Activated T-helper 17 cell treated with anti-CD3 and anti-CD28 coated beads, Interleukin-2, amount 50 U/mL, for 72 hours (primary cell): ENCODE data around the gene ABCC11. TPM values are rescaled to one million over a fixed set of nuclear protein-coding genes. Genes with fewer than 3 reads are reported as not detected.

ENCODE experiments used
- ATAC-seq: fragments of 150-1000 bp; cut with Tn5 transposase; replicated peaks from 2 replicates; pipeline ENCODE4 v1.10.0; 2021; ENCODE audit warnings: mild to moderate bottlenecking, moderate library complexity
- H3K27ac Mint-ChIP-seq: one replicate; pipeline ENCODE4 v1.8.0; 2022; ENCODE audit warnings: mixed read lengths
- H3K27me3 Mint-ChIP-seq: one replicate; pipeline ENCODE4 v1.8.0; 2022; ENCODE audit warnings: mixed read lengths
- H3K36me3 Mint-ChIP-seq: one replicate; pipeline ENCODE4 v1.8.0; 2022; ENCODE audit warnings: low read depth, mild to moderate bottlenecking, mixed read lengths
- H3K4me1 Mint-ChIP-seq: one replicate; pipeline ENCODE4 v1.8.0; 2022; ENCODE audit warnings: mixed read lengths
- H3K4me3 Mint-ChIP-seq: one replicate; pipeline ENCODE4 v1.8.0; 2022; ENCODE audit warnings: mild to moderate bottlenecking, mixed read lengths
- H3K9me3 Mint-ChIP-seq: one replicate; pipeline ENCODE4 v1.8.0; 2022; ENCODE audit warnings: mixed read lengths
- total RNA-seq, 2 donors: library from RNA; stranded (reverse); gene quantifications; one replicate each; pipeline ENCODE4 v1.2.3, GENCODE V29; 2022

The ABCC11 gene
- total RNA-seq, 2 donors from 2014 or later: 0.19 to 0.24 TPM

DNA sequence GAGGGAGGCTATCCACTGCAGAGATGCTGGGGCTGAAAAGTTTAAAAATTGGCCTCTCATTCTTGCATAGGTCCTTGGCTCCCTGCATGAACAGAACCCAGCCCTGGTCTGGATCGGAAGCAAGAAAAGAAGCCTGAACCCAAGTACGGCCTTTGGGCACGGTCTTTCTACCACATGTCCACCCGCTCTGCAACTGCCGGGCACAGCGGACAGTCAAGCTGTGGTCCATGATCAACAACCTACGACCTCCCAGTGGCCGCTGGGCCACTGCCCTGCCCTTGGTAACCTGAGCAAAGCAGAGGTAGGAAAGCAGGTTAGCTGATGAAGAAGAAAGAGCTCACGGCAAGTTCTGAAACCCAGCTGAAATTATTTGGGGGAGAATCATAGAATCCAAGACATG, 95.1 kb downstream of the ABCC11 start:
- no peak overlapping the region for H3K4me3 Mint-ChIP-seq
- H3K27ac Mint-ChIP-seq: no peak overlapping the region
- no peaks in the 10 kb centered on the region for H3K9me3 Mint-ChIP-seq
- ATAC-seq: no peak
- no peaks in the 10 kb centered on the region for H3K36me3 Mint-ChIP-seq
- peaks cover 5% of the 10 kb centered on the region for H3K4me1 Mint-ChIP-seq
- H3K27me3 Mint-ChIP-seq: no peaks in the 10 kb centered on the region

DNA sequence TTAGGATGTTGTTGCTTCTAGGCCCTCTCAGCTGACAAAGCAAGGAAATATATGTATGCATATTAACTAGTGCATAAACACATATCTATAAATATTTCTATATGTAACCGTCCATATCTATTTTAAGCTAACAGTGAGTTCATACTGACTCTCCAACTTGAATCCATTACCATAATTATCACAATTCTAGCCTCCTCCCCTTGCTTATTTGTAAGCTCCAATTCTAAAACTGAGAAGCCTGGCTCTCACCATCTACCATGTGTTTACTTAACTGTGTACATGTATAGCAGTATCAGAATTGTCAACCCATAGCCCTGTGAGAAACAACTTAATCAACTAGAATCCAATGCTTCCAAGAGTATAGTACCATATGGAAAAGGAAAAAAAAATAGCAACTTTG, 96.6 kb downstream of the ABCC11 start:
- Mint-ChIP-seq H3K27me3 (no peaks in the 10 kb centered on the region), H3K4me3 (no peak overlapping the region), H3K4me1 (no peaks in the 10 kb centered on the region), H3K36me3 (no peaks in the 10 kb centered on the region), H3K9me3 (no peaks in the 10 kb centered on the region), H3K27ac (no peak overlapping the region)
- no peak for ATAC-seq

DNA sequence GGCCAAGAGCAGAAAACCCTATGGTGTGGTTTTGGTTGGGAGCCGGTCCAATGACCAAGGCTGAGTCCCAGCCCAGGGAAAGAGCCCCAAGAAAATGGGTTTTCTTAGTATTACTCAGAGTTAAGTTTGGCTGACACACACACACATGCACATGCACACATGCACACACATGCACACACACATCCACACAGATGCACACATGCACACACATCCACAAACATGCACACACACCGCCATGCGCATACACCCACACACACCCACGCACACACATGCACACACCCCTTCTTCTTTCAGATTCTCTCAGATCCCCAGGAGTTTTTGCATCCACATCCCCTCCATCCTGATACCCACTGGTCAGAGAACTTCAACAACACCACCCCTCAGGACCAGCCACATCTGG, 100.6 kb downstream of the ABCC11 start:
- no peaks in the 10 kb centered on the region for H3K4me1 Mint-ChIP-seq
- H3K27me3 Mint-ChIP-seq: peaks cover 7% of the 10 kb centered on the region
- H3K36me3 Mint-ChIP-seq: no peaks in the 10 kb centered on the region
- no peak overlapping the region for H3K4me3 Mint-ChIP-seq
- H3K9me3 Mint-ChIP-seq: no peaks in the 10 kb centered on the region
- no peak overlapping the region for H3K27ac Mint-ChIP-seq
- no peak for ATAC-seq

DNA sequence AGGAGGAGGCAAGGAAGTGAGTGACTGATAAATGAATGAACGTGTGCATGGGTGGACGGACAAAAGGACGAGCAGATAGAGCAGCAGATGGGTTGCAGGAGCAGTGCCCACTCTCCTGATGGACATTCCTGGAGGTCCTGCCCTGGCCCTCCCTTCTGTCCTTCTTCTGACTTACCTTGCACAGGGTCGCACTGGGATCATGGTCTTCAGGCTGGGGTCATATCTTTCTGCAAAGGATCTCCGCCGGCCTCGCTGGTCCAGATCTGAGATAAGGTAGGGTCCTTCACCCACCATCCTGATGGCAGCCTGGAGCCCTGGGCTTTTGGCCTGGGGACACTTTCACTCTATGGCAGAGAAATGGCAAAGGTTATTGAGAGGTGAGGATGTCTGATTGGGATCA, 101.2 kb downstream of the ABCC11 start:
- no peaks in the 10 kb centered on the region for H3K36me3 Mint-ChIP-seq
- H3K4me3 Mint-ChIP-seq: no peak overlapping the region
- peaks cover 11% of the 10 kb centered on the region for H3K27me3 Mint-ChIP-seq
- H3K27ac Mint-ChIP-seq: no peak overlapping the region
- no peaks in the 10 kb centered on the region for H3K9me3 Mint-ChIP-seq
- H3K4me1 Mint-ChIP-seq: no peaks in the 10 kb centered on the region
- ATAC-seq: no peak

DNA sequence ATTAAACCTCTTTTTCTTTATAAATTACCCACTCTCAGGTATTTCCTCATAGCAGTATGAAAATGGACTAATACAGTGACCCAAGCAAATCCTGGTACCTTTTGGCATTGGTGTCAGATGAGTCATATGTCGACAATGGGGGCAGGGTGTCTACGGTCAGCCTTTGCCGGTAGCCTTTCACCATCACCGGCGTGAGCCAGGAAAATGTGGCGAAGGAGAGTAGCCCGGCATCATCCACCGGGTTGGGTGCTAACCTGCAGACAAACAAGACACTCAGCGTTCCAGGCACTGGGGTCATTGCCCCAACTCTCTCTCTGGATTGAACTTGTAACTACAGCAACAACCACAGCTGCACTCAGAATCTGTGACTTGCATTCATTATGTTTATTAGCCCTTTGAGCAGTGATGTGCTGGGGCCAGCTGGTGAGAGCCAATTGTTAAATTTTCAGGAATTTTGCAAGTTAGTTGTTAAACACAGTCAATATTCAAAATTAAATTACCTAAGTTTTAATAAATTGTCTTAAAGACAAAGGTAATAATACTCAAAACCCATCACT, 103.4 kb downstream of the ABCC11 start:
- no peak for ATAC-seq
- no peak overlapping the region for H3K4me3 Mint-ChIP-seq
- no peaks in the 10 kb centered on the region for H3K4me1 Mint-ChIP-seq

DNA sequence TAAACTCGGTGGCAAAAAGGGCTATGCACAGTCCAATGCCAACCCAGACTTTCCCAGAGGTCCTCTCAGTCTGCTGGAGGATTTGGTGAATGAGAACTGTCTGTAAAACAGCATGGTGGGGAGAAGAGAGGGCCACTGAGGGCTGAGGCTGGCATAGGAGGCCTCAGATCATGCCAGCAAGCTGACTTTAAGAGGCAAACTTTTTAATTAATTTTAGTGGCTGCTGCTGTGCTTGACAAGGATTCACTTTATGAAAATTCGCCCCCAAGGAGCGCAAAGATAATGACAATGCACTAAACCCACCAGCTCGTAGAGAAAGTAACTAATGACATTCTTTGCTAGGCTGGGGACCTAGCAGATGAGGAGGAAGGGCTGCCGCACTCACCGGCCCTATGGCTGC, 106.5 kb downstream of the ABCC11 start:
- Mint-ChIP-seq H3K4me3 (no peak overlapping the region), H3K36me3 (no peaks in the 10 kb centered on the region), H3K27me3 (peaks cover 14% of the 10 kb centered on the region), H3K9me3 (no peaks in the 10 kb centered on the region), H3K27ac (no peak overlapping the region), H3K4me1 (no peaks in the 10 kb centered on the region)
- no peak for ATAC-seq

More for the DNA sequence above, 103.4 kb downstream of the ABCC11 start:
- H3K27ac Mint-ChIP-seq: no peak overlapping the region
- H3K9me3 Mint-ChIP-seq: no peaks in the 10 kb centered on the region
- no peaks in the 10 kb centered on the region for H3K36me3 Mint-ChIP-seq
- H3K27me3 Mint-ChIP-seq: peaks cover 11% of the 10 kb centered on the region

DNA sequence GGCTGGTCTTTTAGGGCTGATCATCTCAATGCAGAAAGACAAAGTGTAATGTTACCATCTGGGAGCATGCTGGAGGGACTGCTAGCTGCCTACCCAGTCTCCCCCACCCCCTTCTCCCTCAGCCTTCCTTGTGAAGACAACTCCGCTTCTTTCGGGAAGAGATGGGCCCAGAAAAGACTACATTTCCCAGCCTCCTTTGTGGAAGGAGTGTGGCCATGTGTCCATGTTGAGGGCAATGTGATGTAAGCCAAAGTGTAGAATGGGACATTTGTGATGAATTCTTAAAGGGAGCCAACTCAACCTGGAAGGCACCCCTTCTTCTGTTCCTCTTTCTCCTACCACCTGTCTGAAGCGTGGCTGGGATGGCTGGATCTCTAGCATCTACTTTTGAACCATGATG, 107.8 kb downstream of the ABCC11 start:
- no peak overlapping the region for H3K4me3 Mint-ChIP-seq
- no peak overlapping the region for H3K27ac Mint-ChIP-seq
- H3K36me3 Mint-ChIP-seq: no peaks in the 10 kb centered on the region
- ATAC-seq: no peak
- H3K4me1 Mint-ChIP-seq: no peaks in the 10 kb centered on the region
- H3K9me3 Mint-ChIP-seq: no peaks in the 10 kb centered on the region
- H3K27me3 Mint-ChIP-seq: peaks cover 12% of the 10 kb centered on the region

DNA sequence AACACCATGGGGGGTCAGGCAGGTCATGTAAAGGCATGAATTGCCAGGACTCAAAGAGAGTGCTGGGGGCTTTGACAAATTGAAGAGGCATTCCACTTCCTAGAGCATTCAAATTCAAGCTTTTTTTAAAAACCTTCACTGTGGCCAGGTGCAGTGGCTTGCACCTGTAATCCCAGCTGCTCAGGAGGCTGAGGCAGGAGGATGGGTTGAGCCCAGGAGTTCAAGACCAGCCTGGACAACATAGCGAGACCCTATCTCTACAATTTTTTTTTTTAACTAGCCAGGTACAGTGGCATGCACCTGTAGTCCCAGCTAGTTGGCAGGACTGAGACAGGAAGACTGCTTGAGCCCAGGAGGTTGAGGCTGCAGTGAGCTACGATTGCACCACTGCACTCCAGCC, 108.8 kb downstream of the ABCC11 start:
- no peaks in the 10 kb centered on the region for H3K36me3 Mint-ChIP-seq
- H3K4me1 Mint-ChIP-seq: no peaks in the 10 kb centered on the region
- H3K27me3 Mint-ChIP-seq: peaks cover 9% of the 10 kb centered on the region
- no peak overlapping the region for H3K4me3 Mint-ChIP-seq
- no peaks in the 10 kb centered on the region for H3K9me3 Mint-ChIP-seq
- no peak for ATAC-seq
- H3K27ac Mint-ChIP-seq: no peak overlapping the region

DNA sequence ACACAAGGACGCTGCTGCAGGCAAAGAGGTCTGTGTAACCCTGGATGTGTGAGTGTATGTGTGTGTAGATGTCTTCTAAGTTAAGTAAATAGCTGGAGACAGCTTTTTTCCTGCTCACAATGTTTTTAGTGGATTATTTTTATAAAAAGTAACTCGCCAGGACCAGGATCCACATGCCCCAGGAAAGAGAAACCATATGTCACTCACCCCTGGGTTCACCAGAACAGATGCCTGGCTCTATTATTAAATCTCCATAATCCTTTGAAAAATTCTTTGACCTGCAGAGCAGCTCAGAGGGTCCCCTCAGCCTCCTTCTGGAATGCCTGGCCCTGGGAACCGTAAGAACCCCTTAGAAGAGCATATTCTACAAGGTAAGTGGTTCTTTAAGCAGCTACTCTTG, 109.5 kb downstream of the ABCC11 start:
- Mint-ChIP-seq H3K4me3 (no peak overlapping the region), H3K4me1 (no peaks in the 10 kb centered on the region), H3K36me3 (no peaks in the 10 kb centered on the region), H3K27me3 (peaks cover 9% of the 10 kb centered on the region), H3K9me3 (no peaks in the 10 kb centered on the region), H3K27ac (no peak overlapping the region)
- no peak for ATAC-seq

DNA sequence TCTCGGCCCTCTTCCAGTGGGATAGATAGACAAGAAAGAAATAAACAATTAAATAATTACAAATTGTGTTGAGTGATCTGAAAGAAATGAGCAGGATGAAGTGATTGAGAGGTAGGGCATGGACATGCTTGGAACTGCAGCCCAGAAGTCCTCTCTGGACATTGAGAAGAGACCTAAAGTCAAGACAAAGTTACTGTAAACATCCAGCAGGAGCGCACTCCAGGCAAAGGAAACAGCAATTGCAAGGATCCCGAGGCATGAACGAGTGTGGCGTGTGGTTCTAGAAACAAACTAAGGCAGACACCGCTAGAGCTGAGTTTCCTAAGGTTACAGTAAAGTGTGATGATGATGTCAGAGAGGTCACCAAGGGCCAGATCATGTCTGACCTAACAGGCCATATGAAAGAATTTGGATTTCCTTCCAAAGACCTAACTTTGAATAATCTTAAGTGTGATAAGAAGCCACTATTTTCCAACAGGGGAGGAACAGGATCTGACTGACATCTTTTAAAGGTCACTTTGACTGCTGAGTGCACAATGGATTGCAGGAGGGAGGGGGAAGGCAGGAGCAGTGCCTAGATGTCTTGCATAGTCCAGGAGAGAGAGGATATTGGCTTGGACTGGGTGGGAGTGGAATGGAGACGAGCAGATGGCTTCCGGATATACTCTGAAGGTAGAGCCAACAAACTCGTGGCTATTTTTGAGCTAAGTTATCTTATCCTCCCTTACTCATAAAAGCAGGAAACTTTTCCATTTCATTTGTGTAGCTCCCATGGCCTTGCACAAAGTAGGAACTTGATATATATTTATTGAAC, 110.6 kb downstream of the ABCC11 start:
- no peaks in the 10 kb centered on the region for H3K9me3 Mint-ChIP-seq
- H3K4me3 Mint-ChIP-seq: no peak overlapping the region
- ATAC-seq: no peak
- no peaks in the 10 kb centered on the region for H3K4me1 Mint-ChIP-seq
- peaks cover 7% of the 10 kb centered on the region for H3K27me3 Mint-ChIP-seq
- no peak overlapping the region for H3K27ac Mint-ChIP-seq
- no peaks in the 10 kb centered on the region for H3K36me3 Mint-ChIP-seq

DNA sequence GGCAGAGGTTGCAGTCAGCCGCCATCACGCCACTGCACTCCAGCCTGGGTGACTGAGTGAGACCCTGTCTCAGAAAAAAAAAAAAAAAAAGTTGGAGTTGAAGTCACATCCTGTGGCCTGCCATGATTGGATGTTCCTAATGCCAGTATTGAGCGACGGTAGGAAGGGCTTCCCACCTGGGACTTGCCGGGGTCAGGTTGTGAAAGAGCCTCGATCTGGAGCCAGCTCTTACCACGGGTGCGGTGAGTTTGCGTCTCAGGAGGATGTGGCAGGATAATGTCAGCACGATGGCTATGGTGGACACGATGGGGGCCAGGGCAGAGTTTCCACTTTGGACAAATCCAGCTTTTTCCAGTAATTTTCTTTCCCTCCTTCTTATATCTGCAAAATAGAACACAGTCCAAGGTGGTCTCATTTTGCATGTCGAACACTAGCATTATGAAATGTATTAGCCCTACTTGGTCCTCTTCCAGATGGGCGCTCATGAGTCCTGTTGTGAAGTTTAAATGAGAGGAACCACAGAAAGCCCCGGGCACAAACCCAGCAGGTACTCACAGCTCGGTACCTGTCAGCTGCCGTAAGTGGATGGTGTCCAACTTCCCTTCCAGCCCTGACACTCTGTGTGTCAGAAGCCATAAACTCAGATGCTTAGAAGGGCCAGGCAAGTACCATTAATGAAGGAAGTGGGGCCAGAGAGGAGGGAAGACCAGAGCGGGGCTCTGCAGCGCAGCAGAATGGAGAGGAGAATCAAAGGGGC, 113.7 kb downstream of the ABCC11 start:
- Mint-ChIP-seq H3K27ac (no peak overlapping the region), H3K9me3 (no peaks in the 10 kb centered on the region), H3K27me3 (peaks cover 9% of the 10 kb centered on the region), H3K36me3 (no peaks in the 10 kb centered on the region), H3K4me1 (no peaks in the 10 kb centered on the region), H3K4me3 (no peak overlapping the region)
- no peak for ATAC-seq

DNA sequence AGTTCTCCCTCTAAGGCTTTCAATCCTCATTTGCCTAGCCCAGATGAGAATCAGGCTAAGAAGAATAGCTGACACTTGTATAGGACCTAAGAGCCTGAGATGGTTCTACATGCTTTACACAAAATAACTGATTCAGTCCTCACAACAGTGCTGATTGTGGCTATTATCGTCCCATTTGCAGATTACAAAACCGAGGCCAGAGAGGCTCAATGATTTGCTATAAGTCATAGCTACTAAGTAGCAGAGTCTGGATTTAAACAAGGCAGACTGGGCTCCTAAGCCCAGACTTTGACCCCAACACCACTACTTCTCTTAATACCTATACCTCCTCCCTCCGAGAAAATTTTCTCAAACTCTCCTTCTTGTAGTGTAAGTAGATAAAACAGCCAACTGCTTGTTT, 114.6 kb downstream of the ABCC11 start:
- no peaks in the 10 kb centered on the region for H3K36me3 Mint-ChIP-seq
- H3K9me3 Mint-ChIP-seq: no peaks in the 10 kb centered on the region
- peaks cover 9% of the 10 kb centered on the region for H3K27me3 Mint-ChIP-seq
- no peak for ATAC-seq
- no peak overlapping the region for H3K27ac Mint-ChIP-seq
- no peaks in the 10 kb centered on the region for H3K4me1 Mint-ChIP-seq
- no peak overlapping the region for H3K4me3 Mint-ChIP-seq

DNA sequence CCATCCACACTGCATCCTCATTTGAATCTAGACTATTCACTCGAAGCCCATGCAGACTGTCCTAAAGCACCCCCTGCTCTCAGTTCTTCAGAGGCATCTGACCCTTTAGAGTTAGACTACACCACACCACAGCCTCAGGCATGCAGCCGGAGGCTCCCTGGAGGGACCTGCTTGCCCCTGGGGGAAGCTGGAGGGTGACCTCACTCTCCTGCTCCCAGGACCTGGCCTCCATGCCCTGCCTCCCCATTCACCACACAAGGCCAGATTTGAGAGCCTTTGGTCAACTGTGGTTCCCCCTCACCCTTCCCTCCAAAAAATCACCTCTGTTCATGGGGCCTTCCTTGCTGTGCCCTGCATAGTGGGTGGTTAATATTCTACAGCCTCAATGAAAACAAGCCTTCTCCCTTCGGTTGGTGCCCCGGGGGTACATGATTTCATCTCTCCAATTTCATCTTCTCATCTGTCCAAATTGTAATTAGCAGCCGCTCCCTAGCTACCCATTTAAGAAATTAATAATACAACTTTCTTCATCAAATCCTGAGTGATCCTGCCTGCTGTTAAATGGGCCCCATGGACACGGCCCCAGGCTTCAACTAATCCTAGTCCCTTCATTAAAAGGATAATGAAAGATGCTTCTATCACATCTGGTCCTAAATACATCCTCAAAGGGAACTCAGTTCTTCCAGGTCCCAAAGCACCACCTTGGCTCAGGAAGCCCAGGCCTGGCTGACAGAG, 116.0 kb downstream of the ABCC11 start:
- no peaks in the 10 kb centered on the region for H3K36me3 Mint-ChIP-seq
- ATAC-seq: no peak
- H3K9me3 Mint-ChIP-seq: no peaks in the 10 kb centered on the region
- H3K27ac Mint-ChIP-seq: no peak overlapping the region
- no peaks in the 10 kb centered on the region for H3K4me1 Mint-ChIP-seq
- no peak overlapping the region for H3K4me3 Mint-ChIP-seq
- H3K27me3 Mint-ChIP-seq: peaks cover 9% of the 10 kb centered on the region

DNA sequence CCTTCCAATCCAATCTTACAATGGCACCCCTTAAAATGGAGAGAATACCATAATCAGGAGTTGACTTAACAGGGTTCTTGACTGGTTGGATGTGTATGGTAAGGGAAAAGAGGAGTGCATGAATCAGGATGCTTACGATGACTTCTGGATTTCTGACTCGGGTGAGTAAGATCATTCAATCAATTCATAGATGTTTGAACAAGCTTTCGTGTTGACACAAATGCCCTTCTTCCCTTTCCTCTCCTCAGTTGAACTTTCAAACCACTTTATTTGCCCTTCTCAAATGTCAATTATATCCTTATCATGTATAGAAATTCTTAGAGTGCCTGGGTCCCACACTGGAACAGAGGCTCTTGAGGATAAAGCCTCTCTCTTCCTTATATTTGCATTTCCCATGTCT, 117.4 kb downstream of the ABCC11 start:
- Mint-ChIP-seq H3K27me3 (peaks cover 13% of the 10 kb centered on the region), H3K9me3 (peaks cover under 1% of the 10 kb centered on the region), H3K36me3 (no peaks in the 10 kb centered on the region), H3K4me3 (no peak overlapping the region), H3K4me1 (no peaks in the 10 kb centered on the region), H3K27ac (no peak overlapping the region)
- no peak for ATAC-seq
